Astrocyte of the spinal cord (primary cell): ENCODE measurements around the gene DPH1.
A peak's percentile ranks its signal among the peaks of the same experiment; 100 is the strongest.

Experiments used
- DNase-seq: peaks from one replicate; pipeline ENCODE4 v3.0.0; 2011; ENCODE audit warnings: low read depth, low spot score
- H3K4me3 ChIP-seq: 2 replicates; pipeline ENCODE4 v1.5.1; 2011; ENCODE audit warnings: low read depth, mild to moderate bottlenecking, low read length, moderate library complexity
- CTCF ChIP-seq: IDR thresholded peaks from 2 replicates; pipeline ENCODE4 v1.5.1; 2012; ENCODE audit warnings: low read depth, mild to moderate bottlenecking, low read length, inconsistent platforms
- in situ Hi-C: cut with HindIII; loops from 2 replicates; pipeline ENCODE4 v1.10.0; 2017; ENCODE audit warnings: low sequenced_read_pairs

The DPH1 gene

GRCh38 chr17:1989135-1989534, 40.8 kb upstream of the DPH1 start:
- in situ Hi-C loops = no loop called here
- peak; percentile 68 for DNase-seq
- no peak overlapping the region for H3K4me3 ChIP-seq
- no peak for TF ChIP-seq CTCF

- DNase-seq = no peak
- no peak overlapping the region for H3K4me3 ChIP-seq
- no peak for TF ChIP-seq CTCF
- in situ Hi-C loops = no loop called here
Observed at GRCh38 chr17:1992541-1992940, 37.4 kb upstream of the DPH1 start.

- in situ Hi-C loops = no loop called here
- H3K4me3 ChIP-seq = no peak overlapping the region
- no peak for DNase-seq
- TF ChIP-seq CTCF = no peak
Observed at GRCh38 chr17:1994707-1995106, 35.2 kb upstream of the DPH1 start.

GRCh38 chr17:1995321-1995892, 34.5 kb upstream of the DPH1 start:
- in situ Hi-C loops = no loop called here
- no peak for TF ChIP-seq CTCF
- no peak for DNase-seq
- H3K4me3 ChIP-seq = no peak overlapping the region

GRCh38 chr17:1995907-1996799, 33.8 kb upstream of the DPH1 start:
- in situ Hi-C loops = no loop called here

GRCh38 chr17:1996800-1997288, 33.1 kb upstream of the DPH1 start:
- no peak for TF ChIP-seq CTCF
- DNase-seq = no peak
- in situ Hi-C loops = no loop called here
- no peak overlapping the region for H3K4me3 ChIP-seq

More at GRCh38 chr17:1995907-1996799, 33.8 kb upstream of the DPH1 start:
- DNase-seq = no peak
- TF ChIP-seq CTCF = no peak
- no peak overlapping the region for H3K4me3 ChIP-seq
